Suppressor macrophage (primary cell): ENCODE data around the gene CAPN12.

Experiments
- DNase-seq, 4 experiments: peaks; one replicate each; pipeline ENCODE4 v3.0.0-alpha.2; 2020 to 2022

CAPN12 gene

GRCh38 chr19:38695317-38695683, 49.0 kb downstream of the CAPN12 start:
- DNase-seq, result peak; percentile 64 to 76 (median 70)

- DNase-seq, result peak in 3 of 4 experiments; percentile 16 to 28 (median 27)
These were observed 50.7 kb downstream of the CAPN12 start for GRCh38 chr19:38693380-38694223.

- DNase-seq, result no peak
These were observed 51.6 kb downstream of the CAPN12 start for GRCh38 chr19:38692458-38693379.

DNA sequence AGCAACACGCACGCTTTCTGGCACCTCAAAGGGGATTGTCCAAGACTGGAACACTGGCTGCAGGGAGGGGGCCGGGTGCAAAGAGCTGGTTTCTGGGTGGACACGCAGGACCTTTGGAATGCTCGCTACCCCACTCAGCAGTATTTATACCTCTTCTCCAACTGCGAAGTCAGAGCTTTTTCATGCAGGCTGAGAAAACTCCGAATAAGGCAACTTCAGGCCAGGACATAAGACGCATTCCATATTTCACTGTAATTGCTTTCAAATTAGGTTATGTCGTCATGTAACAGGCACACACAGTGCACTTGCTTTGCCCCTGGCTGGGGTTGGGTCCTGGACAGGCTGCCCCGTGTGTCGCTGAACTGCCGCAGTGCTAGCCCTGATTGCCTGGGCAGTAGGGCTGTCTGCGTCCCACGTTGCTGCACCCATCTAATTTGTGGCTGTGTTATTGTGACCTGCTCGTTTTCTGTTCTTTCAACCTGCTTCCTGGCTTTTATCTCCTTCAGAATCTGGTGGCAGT, 52.3 kb downstream of the CAPN12 start:
- DNase-seq, result no peak

- DNase-seq, result no peak
These were observed 53.4 kb downstream of the CAPN12 start for GRCh38 chr19:38690832-38691231.

DNA sequence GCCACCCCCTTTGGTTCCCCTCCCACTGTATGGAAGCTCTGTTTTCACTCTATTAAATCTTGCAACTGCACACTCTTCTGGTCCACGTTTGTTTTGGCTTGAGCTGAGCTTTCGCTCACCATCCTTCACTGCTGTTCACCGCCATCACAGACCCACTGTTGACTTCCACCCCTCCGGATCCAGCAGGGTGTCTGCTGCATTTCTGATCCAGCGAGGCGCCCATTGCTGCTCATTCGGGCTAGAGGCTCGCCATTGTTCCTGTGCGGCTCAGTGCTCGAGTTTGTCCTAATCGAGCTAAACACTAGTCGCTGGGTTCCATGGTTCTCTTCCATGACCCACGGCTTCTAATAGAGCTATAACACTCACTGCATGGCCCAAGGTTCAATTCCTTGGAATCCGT, 54.1 kb downstream of the CAPN12 start:
- no peak for DNase-seq

- no peak for DNase-seq
These were observed 56.4 kb downstream of the CAPN12 start for GRCh38 chr19:38687837-38688378.

DNA sequence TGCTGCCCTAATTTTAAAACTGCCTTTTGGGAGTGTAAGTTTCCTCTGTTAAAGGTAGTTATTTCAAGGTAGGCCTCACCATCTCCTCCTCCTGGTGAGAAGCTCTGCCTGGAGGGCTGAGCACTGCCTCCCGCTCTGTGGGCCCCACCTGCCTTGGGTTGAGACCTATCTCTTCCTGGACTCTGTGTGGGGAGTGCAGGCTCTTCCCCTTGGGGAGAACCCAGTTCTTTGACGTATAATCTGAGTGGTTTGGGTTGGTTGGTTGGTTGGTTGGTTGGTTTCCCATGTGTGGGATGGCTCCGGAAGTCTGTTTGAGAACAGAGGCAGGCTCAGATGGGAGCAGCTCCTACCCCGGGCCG, 57.8 kb downstream of the CAPN12 start:
- peak; percentile 38 to 64 (median 60) for DNase-seq

- DNase-seq, result peak in 3 of 4 experiments; percentile 19 to 41 (median 30)
These were observed 58.4 kb downstream of the CAPN12 start for GRCh38 chr19:38685666-38686529.

DNA sequence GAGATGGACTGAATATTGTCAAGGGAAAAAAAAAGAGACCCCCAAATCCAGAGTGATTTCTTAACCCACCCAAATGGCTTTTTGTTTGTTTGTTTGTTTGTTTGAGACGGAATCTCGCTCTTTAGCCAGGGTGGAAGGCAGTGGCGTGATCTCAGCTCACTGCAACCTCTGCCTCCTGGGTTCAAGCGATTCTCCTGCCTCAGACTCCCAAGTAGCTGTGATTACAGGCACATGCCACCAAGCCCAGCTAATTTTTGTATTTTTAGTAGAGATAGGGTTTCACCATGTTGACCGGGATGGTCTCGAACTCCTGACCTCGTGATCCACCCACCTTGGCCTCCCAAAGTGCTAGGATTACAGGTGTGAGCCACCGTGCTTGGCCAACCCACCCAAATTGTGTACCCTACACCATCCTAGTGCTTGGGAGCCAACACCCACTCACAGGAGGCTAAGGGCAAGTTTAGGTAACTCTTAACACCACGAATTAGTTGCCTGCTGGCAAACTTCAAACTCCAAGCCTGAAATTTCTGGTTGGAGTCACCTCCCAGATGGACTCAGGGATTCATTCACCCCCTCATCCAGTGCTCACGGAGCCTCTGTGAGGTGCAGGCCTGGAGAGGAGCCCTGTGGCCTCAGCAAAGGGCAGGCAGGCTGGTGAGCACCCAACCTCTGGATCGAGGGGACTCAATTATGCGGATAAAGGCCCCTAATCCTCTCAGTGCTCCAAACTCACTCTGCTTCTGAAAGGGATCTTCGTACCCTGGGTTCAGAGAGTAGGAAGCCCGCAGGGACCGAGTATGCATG, 59.2 kb downstream of the CAPN12 start:
- no peak for DNase-seq

- peak; percentile 76 to 90 (median 84) for DNase-seq
These were observed 60.0 kb downstream of the CAPN12 start for GRCh38 chr19:38684078-38684861.

GRCh38 chr19:38683393-38684077, 60.7 kb downstream of the CAPN12 start:
- DNase-seq, result peak; percentile 61 to 83 (median 74)

- DNase-seq, result no peak
These were observed 61.3 kb downstream of the CAPN12 start for GRCh38 chr19:38682872-38683392.

DNA sequence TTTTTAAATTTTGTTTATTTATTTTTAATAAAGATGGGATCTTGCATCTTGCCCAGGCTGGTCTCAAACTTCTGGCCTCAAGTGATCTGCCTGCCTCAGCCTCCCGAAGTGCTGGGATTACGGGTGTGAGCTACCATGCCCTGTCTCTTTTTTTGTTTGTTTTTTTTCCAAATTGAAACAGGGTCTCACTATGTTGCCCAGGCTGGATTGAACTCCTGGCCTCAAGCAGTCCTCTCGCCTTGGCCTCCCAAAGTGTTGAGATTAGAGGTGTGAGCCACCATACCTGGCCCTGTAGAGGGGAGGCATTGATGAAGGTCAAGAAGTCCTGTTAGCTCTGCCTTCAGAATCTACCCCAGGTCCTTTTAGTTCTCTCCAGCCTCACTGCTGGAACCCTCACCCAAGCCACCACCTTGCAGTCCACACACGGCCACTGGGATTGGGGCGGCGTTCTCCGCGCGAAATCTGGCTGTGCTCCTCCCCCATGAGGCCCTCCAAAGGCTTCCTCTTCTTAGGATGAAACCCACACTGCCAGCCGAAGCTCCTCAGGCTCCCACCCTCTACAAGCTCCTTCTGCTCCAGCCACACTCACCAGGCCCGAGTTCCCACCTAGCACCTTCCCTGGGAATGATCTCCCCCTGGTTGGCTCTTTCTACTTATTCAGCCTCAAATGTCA, 61.9 kb downstream of the CAPN12 start:
- peak; percentile 24 to 58 (median 42) for DNase-seq
